Nephron (organoid): ENCODE data around the gene CORT.
A peak's percentile ranks its signal among the peaks of the same experiment; 100 is the strongest.

ENCODE experiments used
- H3K27ac Mint-ChIP-seq, 3 experiments: 2 replicates each; pipeline ENCODE4 v1.8.0; 2020; ENCODE audit warnings: mixed read lengths in 3 of 3, mild to moderate bottlenecking in 2 of 3, moderate library complexity in 1 of 3
- H3K27me3 Mint-ChIP-seq: 2 replicates; pipeline ENCODE4 v1.8.0; 2021; ENCODE audit warnings: low read depth, mild to moderate bottlenecking, moderate library complexity, mixed read lengths
- H3K36me3 Mint-ChIP-seq: 2 replicates; pipeline ENCODE4 v1.8.0; 2020; ENCODE audit warnings: low read depth, mixed read lengths
- H3K4me1 Mint-ChIP-seq: 2 replicates; pipeline ENCODE4 v1.8.0; 2020; ENCODE audit warnings: mixed read lengths
- H3K4me3 Mint-ChIP-seq, 3 experiments: 2 replicates each; pipeline ENCODE4 v1.8.0; 2020; ENCODE audit warnings: mild to moderate bottlenecking in 3 of 3, mixed read lengths in 3 of 3, moderate library complexity in 2 of 3
- H3K9me3 Mint-ChIP-seq: 2 replicates; pipeline ENCODE4 v1.8.0; 2020; ENCODE audit warnings: mixed read lengths
- CTCF ChIP-seq, 3 experiments: fragments of 200-600 bp; sonication (generic); IDR thresholded peaks; one replicate each; pipeline ENCODE4 v1.5.0; 2021; ENCODE audit warnings: antibody characterized with exemption in 3 of 3; ENCODE audit not compliant: unreplicated experiment in 3 of 3

Gene CORT

GRCh38 chr1:10434590-10434989 is 15.2 kb upstream of the CORT start:
- Mint-ChIP-seq H3K4me3 (no peak overlapping the region), H3K27me3 (no peaks in the 10 kb centered on the region), H3K9me3 (no peaks in the 10 kb centered on the region), H3K27ac (peak overlapping the region in 1 of 3 experiments; percentile 95), H3K36me3 (no peaks in the 10 kb centered on the region), H3K4me1 (peaks cover 28% of the 10 kb centered on the region)
- no peak for TF ChIP-seq CTCF (IDR thresholded peaks at IDR 0.05; ENCODE audit: unreplicated experiment in 3 of 3)

GRCh38 chr1:10437052-10437451 is 12.8 kb upstream of the CORT start:
- no peaks in the 10 kb centered on the region for H3K27me3 Mint-ChIP-seq
- H3K4me1 Mint-ChIP-seq: peaks cover 16% of the 10 kb centered on the region
- no peak overlapping the region for H3K4me3 Mint-ChIP-seq
- H3K36me3 Mint-ChIP-seq: peaks cover 9% of the 10 kb centered on the region
- TF ChIP-seq CTCF (IDR thresholded peaks at IDR 0.05; ENCODE audit: unreplicated experiment in 3 of 3): no peak
- peak overlapping the region in 1 of 3 experiments; percentile 54 for H3K27ac Mint-ChIP-seq
- H3K9me3 Mint-ChIP-seq: no peaks in the 10 kb centered on the region

- no peak for TF ChIP-seq CTCF (IDR thresholded peaks at IDR 0.05; ENCODE audit: unreplicated experiment in 3 of 3)
- Mint-ChIP-seq H3K27ac (no peak overlapping the region), H3K9me3 (no peaks in the 10 kb centered on the region), H3K36me3 (peaks cover 12% of the 10 kb centered on the region), H3K4me1 (peaks cover 6% of the 10 kb centered on the region), H3K27me3 (no peaks in the 10 kb centered on the region), H3K4me3 (no peak overlapping the region)
Observed at GRCh38 chr1:10438677-10439163, 11.1 kb upstream of the CORT start.

GRCh38 chr1:10440305-10440704 is 9.5 kb upstream of the CORT start:
- no peaks in the 10 kb centered on the region for H3K9me3 Mint-ChIP-seq
- TF ChIP-seq CTCF (IDR thresholded peaks at IDR 0.05; ENCODE audit: unreplicated experiment in 3 of 3): no peak
- peaks cover 12% of the 10 kb centered on the region for H3K36me3 Mint-ChIP-seq
- no peaks in the 10 kb centered on the region for H3K27me3 Mint-ChIP-seq
- no peaks in the 10 kb centered on the region for H3K4me1 Mint-ChIP-seq
- no peak overlapping the region for H3K27ac Mint-ChIP-seq
- no peak overlapping the region for H3K4me3 Mint-ChIP-seq

- no peaks in the 10 kb centered on the region for H3K9me3 Mint-ChIP-seq
- no peaks in the 10 kb centered on the region for H3K27me3 Mint-ChIP-seq
- no peak for TF ChIP-seq CTCF (IDR thresholded peaks at IDR 0.05; ENCODE audit: unreplicated experiment in 3 of 3)
- no peaks in the 10 kb centered on the region for H3K4me1 Mint-ChIP-seq
- no peak overlapping the region for H3K4me3 Mint-ChIP-seq
- H3K36me3 Mint-ChIP-seq: peaks cover 12% of the 10 kb centered on the region
- no peak overlapping the region for H3K27ac Mint-ChIP-seq
Observed at GRCh38 chr1:10440794-10441193, 9.0 kb upstream of the CORT start.

GRCh38 chr1:10444248-10444647 is 5.6 kb upstream of the CORT start:
- H3K36me3 Mint-ChIP-seq: peaks cover 18% of the 10 kb centered on the region
- H3K9me3 Mint-ChIP-seq: no peaks in the 10 kb centered on the region
- no peaks in the 10 kb centered on the region for H3K4me1 Mint-ChIP-seq
- no peak for TF ChIP-seq CTCF (IDR thresholded peaks at IDR 0.05; ENCODE audit: unreplicated experiment in 3 of 3)
- no peaks in the 10 kb centered on the region for H3K27me3 Mint-ChIP-seq
- H3K4me3 Mint-ChIP-seq: no peak overlapping the region
- no peak overlapping the region for H3K27ac Mint-ChIP-seq
